ENCODE results near the gene CSNK1G3. TPM values are rescaled to one million over a fixed set of nuclear protein-coding genes. Genes with fewer than 3 reads are reported as not detected.

CSNK1G3 gene
- total and polyA plus RNA-seq, 2 experiments from 2014 or later, result 19.6 to 65.1 TPM

- TF ChIP-seq ZNF462 (CRISPR knock-in tag; IDR thresholded peaks at IDR 0.05) (no peak), NANOG (IDR thresholded peaks at IDR 0.05; ENCODE audit: borderline replicate concordance) (no peak), POLR2AphosphoS5 (IDR thresholded peaks at IDR 0.05; ENCODE audit: low read depth) (no peak), JUNB (IDR thresholded peaks at IDR 0.05; ENCODE audit: unreplicated experiment) (no peak), REST (IDR thresholded peaks at IDR 0.05; ENCODE audit: unreplicated experiment) (no peak), ZNF331 (CRISPR knock-in tag; IDR thresholded peaks at IDR 0.05; ENCODE audit: low read depth) (no peak), CREB1 (CRISPR knock-in tag; IDR thresholded peaks at IDR 0.05; ENCODE audit: low read depth) (no peak)
Observed at GRCh38 chr5:123599171-123599570, 87.2 kb downstream of the CSNK1G3 start (continued).
